HEK293T (cell line): ENCODE data around the gene FASTKD1.

ENCODE experiments used
- FOXM1 ChIP-seq: fragments of 450-650 bp; IDR thresholded peaks from 2 replicates; pipeline ENCODE4 v1.6.1; 2017; ENCODE audit warnings: mild to moderate bottlenecking, borderline replicate concordance
- SP1 ChIP-seq: fragments of 450-650 bp; IDR thresholded peaks from 2 replicates; pipeline ENCODE4 v1.6.1; 2017
- TARDBP ChIP-seq: fragments of 450-650 bp; IDR thresholded peaks from 2 replicates; pipeline ENCODE4 v1.6.1; 2016

- TF ChIP-seq SP1 (no peak), FOXM1 (no peak), TARDBP (no peak)
Observed at GRCh38 chr2:169561364-169561763, 12.3 kb downstream of the FASTKD1 start.
